Heart left ventricle (tissue), 16 donors: ENCODE results near the gene DNMT3A. TPM values are rescaled to one million over a fixed set of nuclear protein-coding genes. Genes with fewer than 3 reads are reported as not detected.

Experiments used
- ATAC-seq, 4 donors: fragments of 200-7000 bp; cut with Tn5 transposase; one replicate each; pipeline ENCODE4 v1.9.1; 2020 to 2022; ENCODE audit warnings: moderate library complexity in 4 of 4, mild to moderate bottlenecking in 3 of 4, moderate number of reproducible peaks in 1 of 4
- DNase-seq, 5 donors: peaks; one replicate each; pipeline ENCODE4 v3.0.0-alpha.2; 2020
- H3K27ac ChIP-seq, 12 donors: fragments of 200-600 bp; sonication (generic) in 4 of 12; one replicate each; pipeline versions ENCODE4 v1.5.0 to v1.8.0; 2016 to 2022; ENCODE audit warnings: mild to moderate bottlenecking in 2 of 12
- H3K27me3 ChIP-seq, 9 donors: fragments of 200-600 bp; sonication (generic) in 2 of 9; one replicate each; pipeline versions ENCODE4 v1.5.1 to v1.8.0; 2016 to 2022; ENCODE audit warnings: mild to moderate bottlenecking in 3 of 9
- H3K36me3 ChIP-seq, 9 donors: fragments of 200-600 bp; sonication (generic) in 2 of 9; one replicate each; pipeline versions ENCODE4 v1.5.0 to v1.8.0; 2018 to 2022; ENCODE audit warnings: mild to moderate bottlenecking in 2 of 9
- H3K4me1 ChIP-seq, 12 donors: fragments of 200-600 bp; sonication (generic) in 4 of 12; one replicate each; pipeline versions ENCODE4 v1.5.0 to v1.8.0; 2016 to 2022; ENCODE audit warnings: mild to moderate bottlenecking in 3 of 12
- H3K4me3 ChIP-seq, 12 donors: fragments of 200-600 bp; sonication (generic) in 4 of 12; one replicate each; pipeline versions ENCODE4 v1.5.0 to v1.8.0; 2017 to 2022; ENCODE audit warnings: mild to moderate bottlenecking in 9 of 12, moderate library complexity in 4 of 12
- H3K9me3 ChIP-seq, 12 donors: fragments of 200-600 bp; sonication (generic) in 4 of 12; one replicate each; pipeline versions ENCODE4 v1.5.0 to v1.8.0; 2016 to 2022; ENCODE audit warnings: mild to moderate bottlenecking in 1 of 12
- CTCF ChIP-seq, 12 donors: fragments of 200-600 bp; sonication (generic) in 4 of 12; IDR thresholded peaks; one replicate each; pipeline versions ENCODE4 v1.5.0 to v1.8.0; 2018 to 2022; ENCODE audit warnings: antibody characterized with exemption in 12 of 12, mild to moderate bottlenecking in 5 of 12
- POLR2A ChIP-seq, 2 donors: fragments of 450-650 bp; IDR thresholded peaks; one replicate each; pipeline ENCODE4 v1.6.1; 2017; ENCODE audit warnings: antibody characterized with exemption in 2 of 2, mild to moderate bottlenecking in 2 of 2, moderate library complexity in 2 of 2
- WGBS, 4 donors: extraction: QIAGEN DNeasy Blood & Tissue Kit in 2 of 4; methylation state at CpG; one replicate each; pipeline versions ENCODE4 v1.1.5 to v1.1.7; 2013 to 2018; 5-methylcytosine and 5-hydroxymethylcytosine counted together
- intact Hi-C, 10 donors: fragments of 100-400 bp; cut with DNase I; formaldehyde crosslinking; loops; one replicate each; pipeline versions ENCODE4 v1.11.1 to v1.14.2; 2022
- polyA plus RNA-seq, 2 donors: library from polyadenylated mRNA; stranded (reverse); fragments of 200-250 nt; gene quantifications; one replicate each; pipeline ENCODE4 v1.2.3, GENCODE V29; 2013
- total RNA-seq, 9 donors: library from RNA; depleted of rRNA in 2 of 9; stranded (reverse); fragments of >200 nt in 2 of 9; fragmentation: NEBNext Ultra II Directional in 3 of 9; extraction: Animal tissue kit (Norgen Biotek cat#: 25700) in 3 of 9; gene quantifications; one replicate each; pipeline versions ENCODE4 v1.1.0 to v1.2.4, GENCODE V29; 2016 to 2023
- donor health status: ischemic (EF 13 %, LVEDD 7.1; RV severe dilation, severe dysfunction).
- donor health status: healthy with polysubstance abuse.
- donor health status: DM: no; HTN: yes; CAD: no.
- donor health status: DM: no; HTN: no; CAD: no.
- donor health status: ischemic (EF 25% LVEDD 6.9; RV normal size, moderate dysfunction).
- donor health status: ischemic (EF 25% LVEDD 5.7; RV mildly dilated, moderate dysfunction).
- donor health status: healthy.
- donor health status: DM: yes; HTN: yes; CAD: no.
- donor health status: ischemic (EF 35%, LVEDD 5.7; RV mildly dilated, moderate dysfunction).
- donor health status: nonischemic (EF 11% LVEDD 7.7; RV severe dilation, severe dysfunction).
- donor health status: DM: yes; HTN: yes; CAD: no.
- donor health status: PGD.
- donor health status: ischemic (EF 29% LVEDD 5.4; RV normal size, mild dysfunction).
- donor health status: nonischemic (EF 23%, LVEDD 6.1; RV moderate dilation, normal function).

DNMT3A gene
- total and polyA plus RNA-seq, 11 donors = 3.5 to 26.0 (median 16.0) TPM

GRCh38 chr2:25377822-25378421 is 36.2 kb upstream of the DNMT3A start:
- DNase-seq (no peak), ATAC-seq (no peak)
- Histone ChIP-seq H3K36me3 (no peaks in the 10 kb centered on the region), H3K4me1 (peaks cover 0 to 45% (median 13%) of the 10 kb centered on the region in 12 donors), H3K9me3 (no peaks in the 10 kb centered on the region), H3K27ac (no peak overlapping the region), H3K4me3 (no peak overlapping the region), H3K27me3 (no peaks in the 10 kb centered on the region)
- intact Hi-C loops = loop anchor here in 9 of 10 donors (2.0 to 10.0 kb wide), 7 partner anchors 35 to 297 kb away; partner anchors contain the start of gene DTNB (in 1 of the 9)
- WGBS, 4 donors = 90 to 97% (median 94%) methylated on average over 20 to 22 of the region's 22 CpGs
- TF ChIP-seq CTCF (IDR thresholded peaks at IDR 0.05) (no peak), POLR2A (IDR thresholded peaks at IDR 0.05) (no peak)

GRCh38 chr2:25376750-25377621 is 35.3 kb upstream of the DNMT3A start:
- TF ChIP-seq CTCF (IDR thresholded peaks at IDR 0.05) (peak; percentile 92 to 100 (median 98)), POLR2A (IDR thresholded peaks at IDR 0.05) (peak in 1 of 2 donors; percentile 11)
- 18 to 20% (median 19%) methylated on average over 39 to 52 of the region's 52 CpGs for WGBS, 4 donors
- Histone ChIP-seq H3K36me3 (no peaks in the 10 kb centered on the region), H3K4me3 (peak overlapping the region in 9 of 12 donors; percentile 21 to 50 (median 36)), H3K27ac (peak overlapping the region in 4 of 12 donors; percentile 29 to 59 (median 40)), H3K9me3 (no peaks in the 10 kb centered on the region), H3K27me3 (no peaks in the 10 kb centered on the region), H3K4me1 (peaks cover 0 to 44% (median 13%) of the 10 kb centered on the region in 12 donors)
- ATAC-seq (peak; percentile 93 to 99 (median 98)), DNase-seq (peak; percentile 86 to 94 (median 89))
- intact Hi-C loops = loop anchor here in 9 of 10 donors (1.0 to 10.0 kb wide), 8 partner anchors 34 to 298 kb away; partner anchors contain the start of gene DTNB (in 1 of the 9)

- intact Hi-C loops = loop anchor here (1.0 to 10.0 kb wide), 8 partner anchors 33 to 299 kb away; partner anchors contain the start of gene DTNB (in 1 of the 10)
- Histone ChIP-seq H3K4me3 (peak overlapping the region in 8 of 12 donors; percentile 29 to 50 (median 38)), H3K36me3 (no peaks in the 10 kb centered on the region), H3K27ac (peak overlapping the region in 2 of 12 donors; percentile 42 to 59), H3K9me3 (no peaks in the 10 kb centered on the region), H3K27me3 (no peaks in the 10 kb centered on the region), H3K4me1 (peaks cover 0 to 34% (median 13%) of the 10 kb centered on the region in 12 donors)
- no peak for TF ChIP-seq CTCF (IDR thresholded peaks at IDR 0.05)
- no peak for TF ChIP-seq POLR2A (IDR thresholded peaks at IDR 0.05)
- ATAC-seq (no peak), DNase-seq (no peak)
- WGBS, 4 donors = 74 to 83% (median 81%) methylated on average over 16 of the region's 16 CpGs
Observed at GRCh38 chr2:25375989-25376545, 34.3 kb upstream of the DNMT3A start.
